GM12878 (cell line): ENCODE measurements around the gene METTL8. TPM values are rescaled to one million over a fixed set of nuclear protein-coding genes. Genes with fewer than 3 reads are reported as not detected.
A peak's percentile ranks its signal among the peaks of the same experiment; 100 is the strongest.

Experiments used
- CEBPB ChIP-seq, 2 experiments: fragments of 150-350 bp in 1 of 2; IDR thresholded peaks; 2 replicates each; pipeline ENCODE4 v1.6.1; 2012 to 2014; ENCODE audit warnings: low read depth in 2 of 2, low read length in 2 of 2, borderline replicate concordance in 1 of 2, inconsistent platforms in 1 of 2
- CREM ChIP-seq: IDR thresholded peaks from 2 replicates; pipeline ENCODE4 v1.6.1; 2014; ENCODE audit warnings: antibody characterized with exemption, low read depth
- CTCF ChIP-seq, 3 experiments: IDR thresholded peaks in 2 of 3; conservative IDR thresholded peaks in 1 of 3; 2 replicates each; pipeline ENCODE4 v1.5.1; 2011; ENCODE audit warnings: low read depth in 3 of 3, low read length in 3 of 3, mild to moderate bottlenecking in 3 of 3, control low read depth in 2 of 3, moderate library complexity in 2 of 3, inconsistent platforms in 1 of 3, mixed read lengths in 1 of 3; ENCODE audit not compliant: control insufficient read depth in 2 of 3, insufficient read depth in 1 of 3; ENCODE audit errors: extremely low read depth in 1 of 3
- CUX1 ChIP-seq: IDR thresholded peaks from 2 replicates; pipeline ENCODE4 v1.6.1; 2012; ENCODE audit warnings: improper control_type of control experiment, low read depth, low read length; ENCODE audit not compliant: insufficient replicate concordance
- E2F4 ChIP-seq: IDR thresholded peaks from 2 replicates; pipeline ENCODE4 v1.6.1; 2012; ENCODE audit warnings: low read depth, low read length, improper control_type of control experiment
- E2F8 ChIP-seq: fragments of 450-650 bp; IDR thresholded peaks from 2 replicates; pipeline ENCODE4 v1.6.1; 2018; ENCODE audit warnings: mild to moderate bottlenecking, low read depth, moderate library complexity; ENCODE audit not compliant: partially characterized antibody
- EGR1 ChIP-seq, 2 experiments: IDR thresholded peaks; 1 replicate in 1 of 2; 2 replicates in 1 of 2; pipeline ENCODE4 v1.6.1; 2011 to 2012; ENCODE audit warnings: low read depth in 2 of 2, low read length in 2 of 2, borderline replicate concordance in 1 of 2, mild to moderate bottlenecking in 1 of 2, moderate library complexity in 1 of 2
- IRF5 ChIP-seq: fragments of 450-650 bp; IDR thresholded peaks from 2 replicates; pipeline ENCODE4 v1.6.1; 2017; ENCODE audit warnings: borderline replicate concordance
- JUNB ChIP-seq: IDR thresholded peaks from 2 replicates; pipeline ENCODE4 v1.6.1; 2016; ENCODE audit warnings: antibody characterized with exemption, mild to moderate bottlenecking
- MXI1 ChIP-seq: fragments of 150-350 bp; IDR thresholded peaks from 2 replicates; pipeline ENCODE4 v1.6.1; 2011; ENCODE audit warnings: low read depth, mild to moderate bottlenecking, inconsistent platforms, low read length, improper control_type of control experiment
- NFXL1 ChIP-seq: fragments of 450-650 bp; IDR thresholded peaks from 2 replicates; pipeline ENCODE4 v1.6.1; 2017; ENCODE audit warnings: antibody characterized with exemption, mild to moderate bottlenecking, borderline replicate concordance
- NFYA ChIP-seq: IDR thresholded peaks from 2 replicates; pipeline ENCODE4 v1.6.1; 2011; ENCODE audit warnings: low read depth, mild to moderate bottlenecking, low read length, improper control_type of control experiment, borderline replicate concordance
- POLR2A ChIP-seq: IDR thresholded peaks from 2 replicates; pipeline ENCODE4 v1.6.1; 2011; ENCODE audit warnings: low read depth, mild to moderate bottlenecking, low read length
- POLR2AphosphoS2 ChIP-seq: IDR thresholded peaks from 2 replicates; pipeline ENCODE4 v1.6.1; 2011; ENCODE audit warnings: low read depth, mild to moderate bottlenecking, low read length, improper control_type of control experiment, moderate library complexity
- RAD51 ChIP-seq: fragments of 450-650 bp; IDR thresholded peaks from 2 replicates; pipeline ENCODE4 v1.6.1; 2016; ENCODE audit warnings: moderate library complexity, mild to moderate bottlenecking, inconsistent platforms
- RUNX3 ChIP-seq: IDR thresholded peaks from 2 replicates; pipeline ENCODE4 v1.6.1; 2012; ENCODE audit warnings: low read length, inconsistent platforms
- SREBF1 ChIP-seq: IDR thresholded peaks from 2 replicates; pipeline ENCODE4 v1.6.1; 2012; ENCODE audit warnings: mild to moderate bottlenecking, low read length
- YBX1 ChIP-seq: fragments of 450-650 bp; IDR thresholded peaks from 2 replicates; pipeline ENCODE4 v1.6.1; 2016; ENCODE audit warnings: antibody characterized with exemption
- polyA plus RNA-seq, 11 experiments: library from polyadenylated mRNA; depleted of rRNA in 4 of 11; unstranded in 6 of 11; stranded (reverse) in 5 of 11; fragments of >200 nt; fragmentation: Nextera tagmentation in 4 of 11; fragmentation: Illumina TruSeq in 1 of 11; extraction: Ambion mirVana in 4 of 11; extraction: Trizol in 1 of 11; gene quantifications; 1 replicate in 1 of 11; 2 replicates in 10 of 11; pipeline versions ENCODE4 v1.2.1 to v1.2.3, GENCODE V29; 2011 to 2016; ENCODE audit warnings: inconsistent platforms in 2 of 11, missing spikeins in 2 of 11, low read depth in 1 of 11
- total RNA-seq, 4 experiments: library from RNA; depleted of rRNA in 3 of 4; stranded (reverse); fragments of >200 nt in 3 of 4; fragmentation: Illumina TruSeq in 1 of 4; extraction: Trizol in 1 of 4; gene quantifications; 2 replicates each; pipeline versions ENCODE4 v1.2.1 to v1.2.3, GENCODE V29; 2013 to 2021

METTL8 gene
- total and polyA plus RNA-seq, 10 of the 15 experiments (the other 5 are each of a cell fraction or from before 2014, with no cell fraction given) = 30.8 to 96.3 (median 51.5) TPM

GRCh38 chr2:171389325-171389724 is 44.5 kb downstream of the METTL8 start (continued):
- TF ChIP-seq EGR1 (IDR thresholded peaks at IDR 0.05; ENCODE audit: borderline replicate concordance in 1 of 2, low read depth in 2 of 2, low read length in 2 of 2) (no peak), POLR2A (no peak), NFYA (no peak), RAD51 (no peak), CUX1 (no peak), NFXL1 (no peak), SREBF1 (no peak), CEBPB (IDR thresholded peaks at IDR 0.05; ENCODE audit: borderline replicate concordance in 1 of 2, low read depth in 2 of 2, low read length in 2 of 2) (no peak), YBX1 (no peak), IRF5 (no peak), CREM (no peak), MXI1 (no peak), RUNX3 (peak; percentile 82), E2F4 (no peak), CTCF (IDR thresholded peaks at IDR 0.05 in 2 of 3, conservative IDR thresholded peaks at IDR 0.05 in 1 of 3; ENCODE audit: control insufficient read depth in 2 of 3, extremely low read depth in 1 of 3, insufficient read depth in 1 of 3, low read depth in 3 of 3, low read length in 3 of 3) (no peak), POLR2AphosphoS2 (no peak), JUNB (peak; percentile 42; the same call in 1 of the 2 replicates), E2F8 (no peak)
- TF ChIP-seq, all 136 proteins: peak for 19
